ENCODE data around the gene PTGER4. TPM values are rescaled to one million over a fixed set of nuclear protein-coding genes. Genes with fewer than 3 reads are reported as not detected.

Gene PTGER4
- polyA plus RNA-seq, 1 of the 3 experiments (the other 2 are of a cell fraction), result not detected

DNA sequence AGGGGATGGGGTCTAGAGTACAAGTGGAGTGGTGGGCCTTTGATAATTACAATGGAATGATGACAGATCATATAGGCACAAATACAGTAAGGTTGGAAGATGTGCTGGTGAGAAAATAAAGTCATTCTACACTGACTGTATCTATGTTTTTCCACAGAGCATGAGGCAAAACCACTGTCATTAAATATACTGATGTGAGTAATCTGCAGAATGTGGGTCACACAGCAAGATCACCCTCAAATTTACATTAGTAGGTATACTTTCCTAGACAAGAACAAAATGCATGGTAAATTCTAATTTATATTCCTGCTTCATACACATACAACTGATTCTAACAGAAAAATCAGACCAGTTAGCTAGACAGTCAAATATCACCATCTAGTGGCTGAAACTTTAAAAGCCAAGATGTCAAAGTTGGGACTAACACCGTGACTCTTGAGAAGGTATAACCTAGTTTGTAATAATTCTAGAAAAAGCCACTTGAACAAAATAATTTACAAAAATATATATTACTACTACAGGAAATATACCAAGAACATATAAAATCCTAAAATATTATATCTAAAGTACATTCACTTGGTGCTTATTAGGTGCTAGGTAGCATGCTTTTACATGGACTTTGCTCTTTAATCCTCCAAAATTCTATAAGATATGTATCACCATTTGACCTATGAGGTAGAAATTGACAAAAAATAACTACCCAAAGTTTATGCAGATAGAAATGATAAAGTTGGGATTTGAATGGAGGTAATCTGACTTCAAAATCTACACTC, 56.6 kb downstream of the PTGER4 start:
- H3K9me3 ChIP-seq, result peaks cover 8% of the 10 kb centered on the region; the same call in 1 of the 2 replicates
- CTCF ChIA-PET, result interaction anchor here (0.6 to 2.7 kb wide), 6 partner anchors 10 to 48 kb away, joined by 3 to 7 read pairs (median 4); no protein-coding TSS in a partner anchor
- 26% methylated on average over 1 of the region's 1 CpG for WGBS (ENCODE audit: low lambda C conversion rate)
- no peak overlapping the region; a peak in 1 of 4 replicates for H3K4me3 ChIP-seq (ENCODE audit: low read depth in 2 of 2, low read length in 1 of 2)
- peak overlapping the region; percentile 18; the same call in 1 of the 2 replicates for H3K4me2 ChIP-seq
- H2AFZ ChIP-seq (ENCODE audit: low read depth), result no peak overlapping the region
- no peaks in the 10 kb centered on the region for H3K27me3 ChIP-seq (ENCODE audit: insufficient read depth)
- H3K36me3 ChIP-seq (replicated peaks in 1 of 2; ENCODE audit: control insufficient read depth in 1 of 2, insufficient read depth in 2 of 2, low read length in 1 of 2), result peaks cover 11 to 37% of the 10 kb centered on the region in 2 experiments
- H3K27ac ChIP-seq (ENCODE audit: low read depth in 2 of 2, low read length in 1 of 2), result no peak overlapping the region
- peaks cover 24% of the 10 kb centered on the region for H3F3A ChIP-seq (replicated peaks; ENCODE audit: insufficient read depth)
- no peaks in the 10 kb centered on the region for H3K9me2 ChIP-seq
- peaks cover 0 to 20% of the 10 kb centered on the region in 2 experiments; a peak in 1 of 4 replicates for H3K4me1 ChIP-seq (ENCODE audit: control insufficient read depth in 1 of 2, insufficient read depth in 2 of 2, low read depth in 1 of 2, low read length in 1 of 2)
- no peaks in the 10 kb centered on the region for H4K20me1 ChIP-seq (ENCODE audit: insufficient read depth)
- peak; percentile 32 for DNase-seq
- no peaks in the 10 kb centered on the region; the same call in 1 of the 2 replicates for H3K79me2 ChIP-seq (ENCODE audit: insufficient read depth)
- H3K9ac ChIP-seq, result no peak overlapping the region
- POLR2A ChIA-PET, result no interaction called here
- no peak for TF ChIP-seq FOXM1 (IDR thresholded peaks at IDR 0.05; ENCODE audit: low read depth)
- TF ChIP-seq, protein P1, sequence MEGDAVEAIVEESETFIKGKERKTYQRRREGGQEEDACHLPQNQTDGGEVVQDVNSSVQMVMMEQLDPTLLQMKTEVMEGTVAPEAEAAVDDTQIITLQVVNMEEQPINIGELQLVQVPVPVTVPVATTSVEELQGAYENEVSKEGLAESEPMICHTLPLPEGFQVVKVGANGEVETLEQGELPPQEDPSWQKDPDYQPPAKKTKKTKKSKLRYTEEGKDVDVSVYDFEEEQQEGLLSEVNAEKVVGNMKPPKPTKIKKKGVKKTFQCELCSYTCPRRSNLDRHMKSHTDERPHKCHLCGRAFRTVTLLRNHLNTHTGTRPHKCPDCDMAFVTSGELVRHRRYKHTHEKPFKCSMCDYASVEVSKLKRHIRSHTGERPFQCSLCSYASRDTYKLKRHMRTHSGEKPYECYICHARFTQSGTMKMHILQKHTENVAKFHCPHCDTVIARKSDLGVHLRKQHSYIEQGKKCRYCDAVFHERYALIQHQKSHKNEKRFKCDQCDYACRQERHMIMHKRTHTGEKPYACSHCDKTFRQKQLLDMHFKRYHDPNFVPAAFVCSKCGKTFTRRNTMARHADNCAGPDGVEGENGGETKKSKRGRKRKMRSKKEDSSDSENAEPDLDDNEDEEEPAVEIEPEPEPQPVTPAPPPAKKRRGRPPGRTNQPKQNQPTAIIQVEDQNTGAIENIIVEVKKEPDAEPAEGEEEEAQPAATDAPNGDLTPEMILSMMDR (IDR thresholded peaks at IDR 0.05), result peak; percentile 85
- TF ChIP-seq SMC3 (IDR thresholded peaks at IDR 0.05; ENCODE audit: low read depth, low read length), result peak; percentile 51
- peak; percentile 75 for TF ChIP-seq RAD21 (IDR thresholded peaks at IDR 0.05; ENCODE audit: low read length)
- TF ChIP-seq NRF1 (IDR thresholded peaks at IDR 0.05; ENCODE audit: low read depth, low read length), result no peak

DNA sequence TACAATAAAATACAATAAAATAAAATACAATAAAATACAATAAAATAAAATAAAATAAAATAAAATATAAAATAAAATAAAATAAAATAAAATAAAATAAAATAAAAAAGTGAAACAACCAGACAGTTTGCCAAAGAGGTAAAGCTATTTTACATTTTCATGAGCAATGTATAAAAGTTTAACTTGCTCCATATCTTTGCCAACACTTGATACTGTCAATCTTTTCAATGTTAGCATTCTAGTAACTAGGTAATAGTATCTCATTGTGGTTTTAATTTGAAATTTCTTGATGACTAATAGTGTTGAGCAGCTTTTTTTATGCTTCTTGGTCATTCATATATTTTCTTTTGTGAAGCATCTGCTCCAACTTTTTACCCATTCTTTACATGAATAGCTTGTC, 58.8 kb downstream of the PTGER4 start:
- Histone ChIP-seq H3K9ac (no peak overlapping the region), H3K27me3 (ENCODE audit: insufficient read depth) (no peaks in the 10 kb centered on the region), H3K36me3 (replicated peaks in 1 of 2; ENCODE audit: control insufficient read depth in 1 of 2, insufficient read depth in 2 of 2, low read length in 1 of 2) (peaks cover 12 to 40% of the 10 kb centered on the region in 2 experiments), H3K4me2 (no peak overlapping the region), H3F3A (replicated peaks; ENCODE audit: insufficient read depth) (peaks cover 24% of the 10 kb centered on the region), H3K9me2 (no peaks in the 10 kb centered on the region), H4K20me1 (ENCODE audit: insufficient read depth) (no peaks in the 10 kb centered on the region), H2AFZ (ENCODE audit: low read depth) (no peak overlapping the region), H3K4me1 (ENCODE audit: control insufficient read depth in 1 of 2, insufficient read depth in 2 of 2, low read depth in 1 of 2, low read length in 1 of 2) (peaks cover 0 to 20% of the 10 kb centered on the region in 2 experiments; a peak in 1 of 4 replicates), H3K27ac (ENCODE audit: low read depth in 2 of 2, low read length in 1 of 2) (no peak overlapping the region), H3K79me2 (ENCODE audit: insufficient read depth) (no peaks in the 10 kb centered on the region), H3K4me3 (ENCODE audit: low read depth in 2 of 2, low read length in 1 of 2) (no peak overlapping the region), H3K9me3 (peaks cover 8% of the 10 kb centered on the region; the same call in 1 of the 2 replicates)
- TF ChIP-seq GABPA (IDR thresholded peaks at IDR 0.05; ENCODE audit: low read depth) (no peak), EZH2phosphoT487 (IDR thresholded peaks at IDR 0.05; ENCODE audit: borderline replicate concordance, low read depth) (no peak), NRF1 (IDR thresholded peaks at IDR 0.05; ENCODE audit: low read depth, low read length) (no peak)
- TF ChIP-seq, protein P2, sequence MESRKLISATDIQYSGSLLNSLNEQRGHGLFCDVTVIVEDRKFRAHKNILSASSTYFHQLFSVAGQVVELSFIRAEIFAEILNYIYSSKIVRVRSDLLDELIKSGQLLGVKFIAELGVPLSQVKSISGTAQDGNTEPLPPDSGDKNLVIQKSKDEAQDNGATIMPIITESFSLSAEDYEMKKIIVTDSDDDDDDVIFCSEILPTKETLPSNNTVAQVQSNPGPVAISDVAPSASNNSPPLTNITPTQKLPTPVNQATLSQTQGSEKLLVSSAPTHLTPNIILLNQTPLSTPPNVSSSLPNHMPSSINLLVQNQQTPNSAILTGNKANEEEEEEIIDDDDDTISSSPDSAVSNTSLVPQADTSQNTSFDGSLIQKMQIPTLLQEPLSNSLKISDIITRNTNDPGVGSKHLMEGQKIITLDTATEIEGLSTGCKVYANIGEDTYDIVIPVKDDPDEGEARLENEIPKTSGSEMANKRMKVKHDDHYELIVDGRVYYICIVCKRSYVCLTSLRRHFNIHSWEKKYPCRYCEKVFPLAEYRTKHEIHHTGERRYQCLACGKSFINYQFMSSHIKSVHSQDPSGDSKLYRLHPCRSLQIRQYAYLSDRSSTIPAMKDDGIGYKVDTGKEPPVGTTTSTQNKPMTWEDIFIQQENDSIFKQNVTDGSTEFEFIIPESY (IDR thresholded peaks at IDR 0.05; ENCODE audit: borderline replicate concordance, low read depth), result no peak
- TF ChIP-seq, protein P3, sequence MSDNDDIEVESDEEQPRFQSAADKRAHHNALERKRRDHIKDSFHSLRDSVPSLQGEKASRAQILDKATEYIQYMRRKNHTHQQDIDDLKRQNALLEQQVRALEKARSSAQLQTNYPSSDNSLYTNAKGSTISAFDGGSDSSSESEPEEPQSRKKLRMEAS (IDR thresholded peaks at IDR 0.05; ENCODE audit: low read depth), result no peak
- CTCF ChIA-PET, result interaction anchor here (0.7 kb wide), 1 partner anchor 9 kb away, joined by 3 read pairs; no protein-coding TSS in a partner anchor
- no peak for DNase-seq
- POLR2A ChIA-PET, result no interaction called here

Small RNA genes within 50 kb of the gene (small RNA-seq; reads per million reads assigned to genes)
- 0 reads per million in 7 experiments for gene RF00092

Other genes with a start within 250 kb of the PTGER4 start
- 2.2 and 3.3 TPM in 2 replicates for gene TTC33, start 76.0 kb downstream of the PTGER4 start, polyA plus RNA-seq (2012; rRNA removed)
- gene PRKAA1, start 118.5 kb downstream of the PTGER4 start, polyA plus RNA-seq (2012; rRNA removed), result 23.2 and 34.4 TPM in 2 replicates
- gene RPL37, start 155.3 kb downstream of the PTGER4 start, polyA plus RNA-seq (2012; rRNA removed), result 297 and 465 TPM in 2 replicates
- 0.03 TPM in 2 replicates for gene CARD6, start 161.5 kb downstream of the PTGER4 start, polyA plus RNA-seq (2012; rRNA removed)
- 11.1 and 38.1 TPM in 2 replicates for gene C7, start 229.6 kb downstream of the PTGER4 start, polyA plus RNA-seq (2012; rRNA removed)

All from SK-N-SH (cell line).